HepG2 (cell line): ENCODE data around the gene FAM229A. TPM values are rescaled to one million over a fixed set of nuclear protein-coding genes. Genes with fewer than 3 reads are reported as not detected.

Experiments
- ATAD3A ChIP-seq: sonication (generic); formaldehyde crosslinking; IDR thresholded peaks from 2 replicates; pipeline ENCODE4 v1.4.0; 2020; ENCODE audit warnings: missing genetic modification reagents
- BCL3 ChIP-seq: sonication (generic); formaldehyde crosslinking; IDR thresholded peaks from 2 replicates; pipeline ENCODE4 v1.5.1; 2020; ENCODE audit warnings: mild to moderate bottlenecking, missing genetic modification reagents, moderate library complexity
- BRF2 ChIP-seq: sonication (generic); formaldehyde crosslinking; IDR thresholded peaks from 2 replicates; pipeline ENCODE4 v1.8.1; 2022; ENCODE audit warnings: mild to moderate bottlenecking, missing genetic modification reagents
- EP300 ChIP-seq, 3 experiments: sonication (generic) in 1 of 3; formaldehyde crosslinking in 1 of 3; IDR thresholded peaks; 2 replicates each; pipeline versions ENCODE4 v1.5.1 to v1.6.1; 2011 to 2020; ENCODE audit warnings: low read depth in 2 of 3, low read length in 2 of 3, borderline replicate concordance in 1 of 3, improper control_type of control experiment in 1 of 3, mild to moderate bottlenecking in 1 of 3, missing genetic modification reagents in 1 of 3, moderate library complexity in 1 of 3
- IKZF5 ChIP-seq: IDR thresholded peaks from 2 replicates; pipeline ENCODE4 v1.6.1; 2018; ENCODE audit warnings: missing genetic modification reagents, mild to moderate bottlenecking, missing compliant biosample characterization
- KDM1A ChIP-seq: IDR thresholded peaks from 2 replicates; pipeline ENCODE4 v1.6.1; 2016; ENCODE audit warnings: missing compliant biosample characterization
- MBD4 ChIP-seq: IDR thresholded peaks from 2 replicates; pipeline ENCODE4 v1.6.1; 2012; ENCODE audit warnings: low read length, inconsistent platforms, borderline replicate concordance
- PHF8 ChIP-seq: sonication (generic); formaldehyde crosslinking; IDR thresholded peaks from 2 replicates; pipeline ENCODE4 v1.5.0; 2020; ENCODE audit warnings: missing genetic modification reagents
- PRDM10 ChIP-seq: sonication (generic); formaldehyde crosslinking; IDR thresholded peaks from 2 replicates; pipeline ENCODE4 v1.4.0; 2020; ENCODE audit warnings: low read depth, missing genetic modification reagents
- RFX5 ChIP-seq: IDR thresholded peaks from 2 replicates; pipeline ENCODE4 v1.6.1; 2011; ENCODE audit warnings: low read depth, low read length, improper control_type of control experiment
- SAP130 ChIP-seq: IDR thresholded peaks from 2 replicates; pipeline ENCODE4 v1.6.1; 2016; ENCODE audit warnings: low read depth
- SIN3B ChIP-seq: fragments of 150-350 bp; IDR thresholded peaks from 2 replicates; pipeline ENCODE4 v1.6.1; 2014; ENCODE audit warnings: low read length
- SNAPC2 ChIP-seq: sonication (generic); formaldehyde crosslinking; IDR thresholded peaks from 2 replicates; pipeline ENCODE4 v1.8.1; 2022; ENCODE audit warnings: mild to moderate bottlenecking, missing genetic modification reagents
- SP5 ChIP-seq: IDR thresholded peaks from 2 replicates; pipeline ENCODE4 v1.6.1; 2016; ENCODE audit warnings: low read depth, borderline replicate concordance
- TFE3 ChIP-seq: IDR thresholded peaks from 2 replicates; pipeline ENCODE4 v1.6.1; 2016
- TOE1 ChIP-seq: sonication (generic); formaldehyde crosslinking; IDR thresholded peaks from 2 replicates; pipeline ENCODE4 v1.4.0; 2020; ENCODE audit warnings: mild to moderate bottlenecking, missing genetic modification reagents
- XRCC5 ChIP-seq: fragments of 200-400 bp; formaldehyde crosslinking; optimal IDR thresholded peaks from 2 replicates; pipeline ENCODE3; 2017; ENCODE audit warnings: mild to moderate bottlenecking, low read length
- ZNF264 ChIP-seq: sonication (generic); formaldehyde crosslinking; IDR thresholded peaks from 2 replicates; pipeline ENCODE4 v1.4.0; 2020; ENCODE audit warnings: missing genetic modification reagents
- ZNF3 ChIP-seq: IDR thresholded peaks from 2 replicates; pipeline ENCODE4 v1.7.0; 2017; ENCODE audit warnings: inconsistent platforms
- ZNF335 ChIP-seq: sonication (generic); formaldehyde crosslinking; IDR thresholded peaks from 2 replicates; pipeline ENCODE4 v1.4.0; 2020; ENCODE audit warnings: missing genetic modification reagents
- ZNF782 ChIP-seq: sonication (generic); formaldehyde crosslinking; IDR thresholded peaks from 2 replicates; pipeline ENCODE4 v1.4.0; 2020; ENCODE audit warnings: missing genetic modification reagents, mild to moderate bottlenecking, borderline replicate concordance
- ZSCAN29 ChIP-seq: sonication (generic); formaldehyde crosslinking; conservative IDR thresholded peaks from 2 replicates; pipeline ENCODE4 v1.4.0; 2020; ENCODE audit warnings: mild to moderate bottlenecking, missing genetic modification reagents
- polyA plus RNA-seq, 8 experiments: library from polyadenylated mRNA; depleted of rRNA in 3 of 8; stranded (reverse) in 7 of 8; unstranded in 1 of 8; fragments of >200 nt; fragmentation: Illumina TruSeq in 4 of 8; extraction: Trizol in 4 of 8; gene quantifications; 2 replicates each; pipeline versions ENCODE4 v1.2.1 to v1.2.3, GENCODE V29; 2011 to 2016; ENCODE audit warnings: low read depth in 4 of 8, missing spikeins in 1 of 8, mixed read lengths in 1 of 8; ENCODE audit not compliant: insufficient read depth in 1 of 8
- total RNA-seq, 5 experiments: library from RNA; depleted of rRNA; stranded (reverse); fragments of >200 nt; fragmentation: Illumina TruSeq; extraction: Trizol; gene quantifications; 2 replicates each; pipeline ENCODE4 v1.2.3, GENCODE V29; 2016; ENCODE audit warnings: low read depth in 1 of 5

FAM229A gene
- total and polyA plus RNA-seq, 2 of the 13 experiments (the other 11 are each of a cell fraction or from before 2014, with no cell fraction given): 3.2 to 17.6 TPM

GRCh38 chr1:32321712-32322291 is 40.5 kb downstream of the FAM229A start (continued):
- TF ChIP-seq PRDM10: peak; percentile 88
- TF ChIP-seq ZNF264 (CRISPR knock-in tag): peak; percentile 62; the same call in 1 of the 2 replicates
- peak; percentile 80 for TF ChIP-seq SAP130 (CRISPR knock-in tag)
- TF ChIP-seq IKZF5 (CRISPR knock-in tag): peak; percentile 89
- TF ChIP-seq PHF8 (CRISPR knock-in tag): peak; percentile 31; the same call in 1 of the 2 replicates
- peak; percentile 65 for TF ChIP-seq TFE3 (CRISPR knock-in tag)
- TF ChIP-seq ZNF335 (CRISPR knock-in tag): peak; percentile 86; the same call in 1 of the 2 replicates
- TF ChIP-seq SNAPC2 (CRISPR knock-in tag): 0 out of 2 replicates have a peak, but pooled peaks have one; percentile 58
- TF ChIP-seq SP5 (CRISPR knock-in tag): peak; percentile 91
- peak in 1 of 2 experiments; percentile 89; a peak in 2 of 4 replicates for TF ChIP-seq EP300 (IDR thresholded peaks at IDR 0.05; ENCODE audit: low read depth in 2 of 2, low read length in 2 of 2)
- peak; percentile 86 for TF ChIP-seq EP300 (CRISPR knock-in tag; IDR thresholded peaks at IDR 0.05; ENCODE audit: borderline replicate concordance)
- no peak for TF ChIP-seq RFX5
- no peak for TF ChIP-seq ATAD3A (CRISPR knock-in tag)
- peak; percentile 31; the same call in 1 of the 2 replicates for TF ChIP-seq ZSCAN29 (CRISPR knock-in tag)
- peak; percentile 62; the same call in 1 of the 2 replicates for TF ChIP-seq KDM1A (CRISPR knock-in tag)
- TF ChIP-seq MBD4: 0 out of 2 replicates have a peak, but pooled peaks have one; percentile 30
- no peak for TF ChIP-seq SIN3B
- TF ChIP-seq BCL3 (CRISPR knock-in tag): peak; percentile 67; the same call in 1 of the 2 replicates
- peak; percentile 58; the same call in 1 of the 2 replicates for TF ChIP-seq ZNF3 (CRISPR knock-in tag)
- no peak for TF ChIP-seq TOE1 (CRISPR knock-in tag)
- TF ChIP-seq BRF2 (CRISPR knock-in tag): no peak
- no peak for TF ChIP-seq ZNF782 (CRISPR knock-in tag)
- TF ChIP-seq XRCC5: peak; percentile 52
